ENCODE data around the gene SPRTN.

- no peak for TF ChIP-seq POLR2A (IDR thresholded peaks at IDR 0.05)
- TF ChIP-seq CTCF (IDR thresholded peaks at IDR 0.05), result no peak
- TF ChIP-seq EP300 (IDR thresholded peaks at IDR 0.05), result no peak
Measured at GRCh38 chr1:231347961-231348360, 9.9 kb downstream of the SPRTN start.

Measured in ovary (tissue), 3 donors.